GM21515 (cell line): ENCODE data around the gene PIM1.
"Not testable (repeated sequence)": the region's sequence is repeated elsewhere in the genome, so short reads cannot be mapped to it uniquely, and the experiment has no call there.

Source experiments
- ATAC-seq: cut with Tn5 transposase; IDR thresholded peaks from one replicate; pipeline ENCODE4 v1.9.1; 2021; ENCODE audit not compliant: unreplicated experiment

Gene PIM1

GRCh38 chr6:37169496-37170272, at the start of gene PIM1:
Gene PIM1 (plus strand): TSS chr6:37170152. CDS start chr6:37170576, 424 bp downstream.
- ATAC-seq = peak; percentile 67

GRCh38 chr6:37121556-37121955, 48.4 kb upstream of the PIM1 start:
- ATAC-seq = no peak

- ATAC-seq = no peak
These were observed 47.1 kb upstream of the PIM1 start for GRCh38 chr6:37122861-37123260.

GRCh38 chr6:37123957-37124729, 45.8 kb upstream of the PIM1 start:
- no peak for ATAC-seq

- ATAC-seq = no peak
These were observed 44.0 kb upstream of the PIM1 start for GRCh38 chr6:37125774-37126492.

- ATAC-seq = no peak
These were observed 43.4 kb upstream of the PIM1 start for GRCh38 chr6:37126493-37126958.

GRCh38 chr6:37126961-37127616, 42.9 kb upstream of the PIM1 start:
- ATAC-seq = no peak

- ATAC-seq = no peak
These were observed 41.7 kb upstream of the PIM1 start for GRCh38 chr6:37127961-37128862.

GRCh38 chr6:37128863-37129443, 41.0 kb upstream of the PIM1 start:
- not testable (repeated sequence) for ATAC-seq

GRCh38 chr6:37129566-37129965, 40.4 kb upstream of the PIM1 start:
- no peak for ATAC-seq

GRCh38 chr6:37130704-37131103, 39.2 kb upstream of the PIM1 start:
- ATAC-seq = no peak

GRCh38 chr6:37131104-37131959, 38.6 kb upstream of the PIM1 start:
- ATAC-seq = no peak

- ATAC-seq = no peak
These were observed 38.0 kb upstream of the PIM1 start for GRCh38 chr6:37131960-37132253.

- ATAC-seq = no peak
These were observed 35.9 kb upstream of the PIM1 start for GRCh38 chr6:37134036-37134395.

- ATAC-seq = no peak
These were observed 35.4 kb upstream of the PIM1 start for GRCh38 chr6:37134396-37135191.

- ATAC-seq = no peak
These were observed 33.9 kb upstream of the PIM1 start for GRCh38 chr6:37135835-37136694.

GRCh38 chr6:37136821-37137200, 33.1 kb upstream of the PIM1 start:
- ATAC-seq = no peak
